Keratinocyte (primary cell): ENCODE measurements around the gene DPH1. TPM values are rescaled to one million over a fixed set of nuclear protein-coding genes. Genes with fewer than 3 reads are reported as not detected.

Experiments used
- DNase-seq: peaks from one replicate; pipeline ENCODE4 v3.0.0-alpha.2; 2011; ENCODE audit warnings: low read depth, missing footprints, low spot score
- FAIRE-seq: peaks from 2 replicates; lab custom pipeline; 2011; peaks lifted over from hg19 to GRCh38; lab: Jason Lieb, UNC
- H2AFZ ChIP-seq: 2 replicates; pipeline ENCODE4 v1.6.0; 2012; ENCODE audit warnings: low read length, control low read depth, inconsistent platforms; ENCODE audit not compliant: control insufficient read depth
- H3K27ac ChIP-seq: 2 replicates; pipeline ENCODE4 v1.5.1; 2011; ENCODE audit warnings: low read length; ENCODE audit not compliant: control insufficient read depth, insufficient read depth
- H3K27me3 ChIP-seq: 3 replicates; pipeline ENCODE4 v1.6.0; 2011; ENCODE audit warnings: low read length; ENCODE audit not compliant: control insufficient read depth, insufficient read depth; ENCODE audit errors: extremely low read depth
- H3K36me3 ChIP-seq, 2 experiments: 2 replicates in 1 of 2; 3 replicates in 1 of 2; pipeline ENCODE4 v1.5.1; 2011; ENCODE audit warnings: low read length in 2 of 2, mild to moderate bottlenecking in 1 of 2; ENCODE audit not compliant: control insufficient read depth in 2 of 2, insufficient read depth in 2 of 2; ENCODE audit errors: extremely low read depth in 1 of 2
- H3K4me1 ChIP-seq: 3 replicates; pipeline ENCODE4 v1.5.1; 2011; ENCODE audit warnings: low read length; ENCODE audit not compliant: control insufficient read depth, insufficient read depth; ENCODE audit errors: extremely low read depth
- H3K4me2 ChIP-seq: 3 replicates; pipeline ENCODE4 v1.6.0; 2011; ENCODE audit warnings: low read depth, low read length; ENCODE audit not compliant: control insufficient read depth, insufficient read depth; ENCODE audit errors: extremely low read depth
- H3K4me3 ChIP-seq, 3 experiments: fragments of 200-600 bp in 1 of 3; sonication (generic) in 1 of 3; 2 replicates in 2 of 3; 3 replicates in 1 of 3; pipeline ENCODE4 v1.5.1; 2011 to 2016; ENCODE audit warnings: low read length in 3 of 3, mild to moderate bottlenecking in 3 of 3, control low read depth in 2 of 3, inconsistent platforms in 1 of 3, low read depth in 1 of 3, mixed read lengths in 1 of 3, mixed run types in 1 of 3, moderate library complexity in 1 of 3; ENCODE audit not compliant: control insufficient read depth in 2 of 3, insufficient read depth in 2 of 3; ENCODE audit errors: extremely low read depth in 1 of 3
- H3K79me2 ChIP-seq: 2 replicates; pipeline ENCODE4 v1.6.0; 2012; ENCODE audit warnings: low read length; ENCODE audit not compliant: control insufficient read depth, insufficient read depth
- H3K9ac ChIP-seq: 3 replicates; pipeline ENCODE4 v1.6.0; 2011; ENCODE audit warnings: low read length; ENCODE audit not compliant: control insufficient read depth, insufficient read depth; ENCODE audit errors: extremely low read depth
- H3K9me1 ChIP-seq: 3 replicates; pipeline ENCODE4 v1.6.0; 2011; ENCODE audit warnings: low read length; ENCODE audit not compliant: control insufficient read depth, insufficient read depth; ENCODE audit errors: extremely low read depth
- H3K9me3 ChIP-seq: 2 replicates; pipeline ENCODE4 v1.5.1; 2012; ENCODE audit warnings: low read depth, low read length; ENCODE audit not compliant: control insufficient read depth
- H4K20me1 ChIP-seq: 3 replicates; pipeline ENCODE4 v1.6.0; 2011; ENCODE audit warnings: low read length; ENCODE audit not compliant: control insufficient read depth, insufficient read depth; ENCODE audit errors: extremely low read depth
- EZH2 ChIP-seq: IDR thresholded peaks from one replicate; pipeline ENCODE4 v1.6.1; 2012; ENCODE audit warnings: inconsistent platforms, mild to moderate bottlenecking, low read length, moderate library complexity
- dilution Hi-C: fragments of 300-500 bp; cut with MboI; formaldehyde crosslinking; loops from one replicate; pipeline ENCODE4 v1.7.0; 2020; ENCODE audit warnings: low sequenced_read_pairs; ENCODE audit not compliant: extremely low pct_ligation_motif_present
- polyA plus RNA-seq, 5 experiments: library from polyadenylated mRNA; depleted of rRNA in 3 of 5; stranded (reverse) in 3 of 5; stranded (forward) in 1 of 5; unstranded in 1 of 5; fragments of >200 nt; gene quantifications; 1 replicate in 1 of 5; 2 replicates in 3 of 5; 3 replicates in 1 of 5; pipeline versions ENCODE4 v1.2.1 to v1.2.3, GENCODE V29; 2011 to 2012; ENCODE audit warnings: missing spikeins in 2 of 5, low read depth in 1 of 5, low replicate concordance in 1 of 5
- TF ChIP-seq, protein P1 (sequence below), 3 experiments: IDR thresholded peaks in 1 of 3; conservative IDR thresholded peaks in 1 of 3; optimal IDR thresholded peaks in 1 of 3; 2 replicates in 2 of 3; 3 replicates in 1 of 3; pipeline versions ENCODE3 to v1.5.1; 2011; ENCODE audit warnings: low read length in 3 of 3, mild to moderate bottlenecking in 3 of 3, moderate library complexity in 2 of 3, control low read depth in 1 of 3, inconsistent platforms in 1 of 3; ENCODE audit not compliant: insufficient read depth in 2 of 3; ENCODE audit errors: extremely low read depth in 1 of 3

The DPH1 gene
- polyA plus RNA-seq, 1 donor (not counting 4 experiments of a cell fraction or from before 2014, with no cell fraction given), result 18.9 TPM

DNA sequence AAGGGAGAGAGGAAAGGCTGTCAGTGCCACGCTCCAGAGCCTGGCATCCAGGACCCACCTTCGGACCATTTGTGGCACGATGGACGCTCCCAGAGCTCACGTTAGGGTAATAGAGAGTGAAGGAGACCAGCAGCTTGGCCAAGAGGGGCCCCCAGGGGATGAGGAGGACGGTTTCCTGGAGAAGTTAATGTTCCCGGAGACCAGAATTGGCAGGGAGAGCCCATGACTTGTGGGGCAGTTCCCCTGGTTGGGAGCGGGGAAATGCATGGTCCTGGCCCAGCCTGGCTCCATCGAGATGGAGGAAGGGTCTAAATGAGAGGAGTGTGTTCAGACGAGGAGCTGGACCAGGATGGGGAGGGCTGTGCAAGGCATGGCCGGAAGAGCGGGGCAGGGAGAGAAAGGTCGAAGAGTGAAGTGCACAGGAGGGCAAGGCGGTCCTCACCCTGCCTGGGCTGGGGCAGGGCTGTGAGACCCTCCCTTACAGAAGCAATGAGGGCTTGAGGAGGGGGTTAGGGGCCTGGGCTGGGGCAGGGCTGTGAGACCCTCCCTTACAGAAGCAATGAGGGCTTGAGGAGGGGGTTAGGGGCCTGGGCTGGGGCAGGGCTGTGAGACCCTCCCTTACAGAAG, 22.1 kb downstream of the DPH1 start:
- dilution Hi-C loops, result no loop called here
- Histone ChIP-seq H3K27ac (no peak overlapping the region), H3K9me1 (no peaks in the 10 kb centered on the region), H3K4me1 (peaks cover 18% of the 10 kb centered on the region), H4K20me1 (peaks cover 6% of the 10 kb centered on the region), H2AFZ (no peak overlapping the region), H3K27me3 (peaks cover 15% of the 10 kb centered on the region), H3K9ac (no peak overlapping the region), H3K4me2 (no peak overlapping the region), H3K9me3 (no peaks in the 10 kb centered on the region), H3K36me3 (no peaks in the 10 kb centered on the region), H3K4me3 (no peak overlapping the region), H3K79me2 (peaks cover 2% of the 10 kb centered on the region)
- DNase-seq, result no peak
- no peak for FAIRE-seq
- no peak for TF ChIP-seq EZH2
- TF ChIP-seq, protein P1, sequence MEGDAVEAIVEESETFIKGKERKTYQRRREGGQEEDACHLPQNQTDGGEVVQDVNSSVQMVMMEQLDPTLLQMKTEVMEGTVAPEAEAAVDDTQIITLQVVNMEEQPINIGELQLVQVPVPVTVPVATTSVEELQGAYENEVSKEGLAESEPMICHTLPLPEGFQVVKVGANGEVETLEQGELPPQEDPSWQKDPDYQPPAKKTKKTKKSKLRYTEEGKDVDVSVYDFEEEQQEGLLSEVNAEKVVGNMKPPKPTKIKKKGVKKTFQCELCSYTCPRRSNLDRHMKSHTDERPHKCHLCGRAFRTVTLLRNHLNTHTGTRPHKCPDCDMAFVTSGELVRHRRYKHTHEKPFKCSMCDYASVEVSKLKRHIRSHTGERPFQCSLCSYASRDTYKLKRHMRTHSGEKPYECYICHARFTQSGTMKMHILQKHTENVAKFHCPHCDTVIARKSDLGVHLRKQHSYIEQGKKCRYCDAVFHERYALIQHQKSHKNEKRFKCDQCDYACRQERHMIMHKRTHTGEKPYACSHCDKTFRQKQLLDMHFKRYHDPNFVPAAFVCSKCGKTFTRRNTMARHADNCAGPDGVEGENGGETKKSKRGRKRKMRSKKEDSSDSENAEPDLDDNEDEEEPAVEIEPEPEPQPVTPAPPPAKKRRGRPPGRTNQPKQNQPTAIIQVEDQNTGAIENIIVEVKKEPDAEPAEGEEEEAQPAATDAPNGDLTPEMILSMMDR (optimal IDR thresholded peaks at IDR 0.05 in 1 of 3, IDR thresholded peaks at IDR 0.05 in 1 of 3, conservative IDR thresholded peaks at IDR 0.05 in 1 of 3; ENCODE audit: extremely low read depth in 1 of 3, insufficient read depth in 2 of 3, low read length in 3 of 3), result no peak

DNA sequence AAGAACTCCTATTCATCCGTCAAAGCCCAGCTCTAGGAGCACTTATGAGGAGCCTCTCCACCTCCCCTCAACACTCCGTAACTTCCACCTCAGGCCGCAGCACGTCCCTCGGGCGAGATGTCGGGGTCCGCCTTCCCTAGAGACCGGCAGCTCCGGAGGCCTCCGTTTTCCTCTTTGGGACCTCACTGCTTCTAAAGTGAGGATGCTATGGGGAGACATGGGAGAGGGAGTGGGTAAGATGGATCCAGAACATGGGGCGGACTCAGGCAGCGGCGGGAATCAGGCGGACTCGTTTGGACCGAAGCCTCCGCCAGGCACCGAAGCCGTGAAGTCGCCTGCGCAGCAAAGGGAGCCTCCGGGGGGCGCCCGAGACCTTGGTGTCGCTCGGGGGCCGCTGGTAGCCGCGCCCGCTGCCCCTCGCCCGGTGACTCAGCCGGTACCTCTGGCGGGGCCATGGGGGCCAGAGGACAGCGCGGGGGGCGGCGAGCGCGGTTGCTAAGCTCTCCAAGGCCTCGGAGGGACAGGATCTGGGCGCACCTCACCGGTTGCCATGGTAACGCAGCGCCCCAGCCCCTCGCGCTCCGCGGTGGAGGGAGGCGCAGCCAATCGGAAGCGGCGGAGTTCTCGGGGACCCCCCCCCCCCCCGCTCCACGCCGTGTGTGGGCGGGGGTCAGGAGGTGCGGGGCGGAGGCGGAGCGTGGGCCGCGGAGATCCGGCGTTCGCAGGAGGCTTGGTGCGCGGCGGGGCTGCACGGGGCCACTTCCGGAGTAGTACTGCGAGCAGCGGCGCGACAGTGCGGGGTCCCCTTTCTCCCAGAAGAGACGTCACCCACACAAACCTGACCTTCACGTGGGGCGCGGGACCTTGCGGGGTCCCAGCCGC, 23.7 kb downstream of the DPH1 start:
- H3K4me2 ChIP-seq, result peak overlapping the region; percentile 78
- peak overlapping the region; percentile 28 for H3K9ac ChIP-seq
- peak overlapping the region; percentile 33 to 70 (median 63) for H3K4me3 ChIP-seq
- peaks cover 18% of the 10 kb centered on the region for H3K4me1 ChIP-seq
- H3K79me2 ChIP-seq, result peaks cover 5% of the 10 kb centered on the region
- no peak for FAIRE-seq
- no peaks in the 10 kb centered on the region for H3K36me3 ChIP-seq
- H3K27ac ChIP-seq, result no peak overlapping the region
- no peak for DNase-seq
- TF ChIP-seq, protein P1 (optimal IDR thresholded peaks at IDR 0.05 in 1 of 3, IDR thresholded peaks at IDR 0.05 in 1 of 3, conservative IDR thresholded peaks at IDR 0.05 in 1 of 3; ENCODE audit: extremely low read depth in 1 of 3, insufficient read depth in 2 of 3, low read length in 3 of 3), result peak; percentile 38 to 68 (median 55)
- no peak for TF ChIP-seq EZH2
- no peak overlapping the region for H2AFZ ChIP-seq
- peaks cover 15% of the 10 kb centered on the region for H3K27me3 ChIP-seq
- no peaks in the 10 kb centered on the region for H3K9me1 ChIP-seq
- dilution Hi-C loops, result no loop called here
- no peaks in the 10 kb centered on the region for H3K9me3 ChIP-seq
- peaks cover 9% of the 10 kb centered on the region for H4K20me1 ChIP-seq
